IMR-90 (cell line): ENCODE data around the gene DARS1. TPM values are rescaled to one million over a fixed set of nuclear protein-coding genes. Genes with fewer than 3 reads are reported as not detected.

Source experiments
- ATAC-seq: fragments of 200-7000 bp; cut with Tn5 transposase; 2 replicates; pipeline ENCODE4 v1.9.1; 2020; ENCODE audit warnings: low read depth, mild to moderate bottlenecking, moderate library complexity
- BruUV-seq: library from RNA; stranded (reverse); fragments of 400-500 nt; replicated peaks from 2 replicates; lab custom pipeline; 2021; lab: Mats Ljungman, UMichigan
- CTCF ChIA-PET: fragments of 300-600 bp; formaldehyde crosslinking; extraction: SDS; loops from one replicate; lab custom pipeline; 2021; ENCODE audit warnings: antibody characterized with exemption; lab: Yijun Ruan, JAX
- POLR2A ChIA-PET: fragments of 300-600 bp; sonication (Branson Sonifier 250); formaldehyde crosslinking; loops from one replicate; lab custom pipeline; 2022; ENCODE audit warnings: antibody characterized with exemption; ENCODE audit not compliant: unreplicated experiment; lab: Charles Lee
- DNase-seq: peaks from one replicate; pipeline ENCODE4 v3.0.0; 2013
- H2AFZ ChIP-seq: replicated peaks from 2 replicates; pipeline ENCODE3; 2013; ENCODE audit warnings: low read length, mild to moderate bottlenecking; ENCODE audit not compliant: poor library complexity
- H2AK5ac ChIP-seq: 2 replicates; pipeline ENCODE4 v1.6.1; 2013; ENCODE audit warnings: low read depth, low read length, inconsistent platforms
- H2AK9ac ChIP-seq: replicated peaks from 2 replicates; pipeline ENCODE3; 2013; ENCODE audit warnings: mild to moderate bottlenecking, low read depth, low read length, moderate library complexity; ENCODE audit not compliant: poor library complexity
- H2BK120ac ChIP-seq: 2 replicates; pipeline ENCODE4 v1.6.1; 2013; ENCODE audit warnings: low read depth, low read length, inconsistent platforms
- H2BK15ac ChIP-seq: 3 replicates; pipeline ENCODE4 v1.6.1; 2013; ENCODE audit warnings: low read depth, low read length, inconsistent platforms
- H2BK20ac ChIP-seq: 2 replicates; pipeline ENCODE4 v1.6.1; 2013; ENCODE audit warnings: low read depth, mild to moderate bottlenecking, inconsistent platforms, low read length, moderate library complexity
- H2BK5ac ChIP-seq: 2 replicates; pipeline ENCODE4 v1.6.1; 2013; ENCODE audit warnings: mild to moderate bottlenecking, low read depth, low read length, inconsistent platforms; ENCODE audit not compliant: poor library complexity, severe bottlenecking
- H3K14ac ChIP-seq: replicated peaks from 2 replicates; pipeline ENCODE4 v1.6.1; 2013; ENCODE audit warnings: low read depth, low read length, inconsistent platforms
- H3K18ac ChIP-seq: 2 replicates; pipeline ENCODE4 v1.6.1; 2013; ENCODE audit warnings: low read depth, low read length, control low read depth
- H3K23ac ChIP-seq: 2 replicates; pipeline ENCODE4 v1.6.1; 2013; ENCODE audit warnings: low read depth, low read length, inconsistent platforms
- H3K27ac ChIP-seq: 2 replicates; pipeline ENCODE4 v1.5.1; 2013; ENCODE audit warnings: mild to moderate bottlenecking, control low read depth, low read length; ENCODE audit not compliant: insufficient read depth
- H3K27me3 ChIP-seq: 2 replicates; pipeline ENCODE4 v1.6.1; 2013; ENCODE audit warnings: low read length; ENCODE audit not compliant: control insufficient read depth, insufficient read depth
- H3K36me3 ChIP-seq: 2 replicates; pipeline ENCODE4 v1.6.1; 2013; ENCODE audit warnings: low read length, mixed read lengths; ENCODE audit not compliant: control insufficient read depth, insufficient read depth
- H3K4ac ChIP-seq: 2 replicates; pipeline ENCODE4 v1.6.1; 2013; ENCODE audit warnings: low read depth, low read length, inconsistent platforms
- H3K4me1 ChIP-seq: 2 replicates; pipeline ENCODE4 v1.6.1; 2013; ENCODE audit warnings: low read length, mixed read lengths; ENCODE audit not compliant: control insufficient read depth, insufficient read depth
- H3K4me2 ChIP-seq: 2 replicates; pipeline ENCODE4 v1.6.1; 2013; ENCODE audit warnings: low read depth, mild to moderate bottlenecking, control low read depth, low read length, moderate library complexity
- H3K4me3 ChIP-seq: 2 replicates; pipeline ENCODE4 v1.5.1; 2013; ENCODE audit warnings: low read depth, mild to moderate bottlenecking, control low read depth, low read length, moderate library complexity; ENCODE audit not compliant: insufficient read depth
- H3K56ac ChIP-seq: 2 replicates; pipeline ENCODE4 v1.6.1; 2013; ENCODE audit warnings: low read length, inconsistent platforms; ENCODE audit not compliant: insufficient read depth; ENCODE audit errors: extremely low read depth
- H3K79me1 ChIP-seq, 2 experiments: 2 replicates each; pipeline ENCODE4 v1.6.1; 2013; ENCODE audit warnings: low read length in 2 of 2, inconsistent platforms in 1 of 2, low read depth in 1 of 2
- H3K9ac ChIP-seq: 2 replicates; pipeline ENCODE4 v1.6.1; 2013; ENCODE audit warnings: low read depth, low read length, control low read depth
- H3K9me1 ChIP-seq: 2 replicates; pipeline ENCODE4 v1.6.1; 2013; ENCODE audit warnings: low read length, inconsistent platforms; ENCODE audit not compliant: insufficient read depth
- H3K9me3 ChIP-seq: 2 replicates; pipeline ENCODE4 v1.6.1; 2013; ENCODE audit warnings: low read length; ENCODE audit not compliant: control insufficient read depth, insufficient read depth
- H4K20me1 ChIP-seq: 2 replicates; pipeline ENCODE4 v1.6.1; 2013; ENCODE audit warnings: low read length, inconsistent platforms; ENCODE audit not compliant: insufficient read depth
- H4K5ac ChIP-seq: 2 replicates; pipeline ENCODE4 v1.6.1; 2013; ENCODE audit warnings: mild to moderate bottlenecking, low read depth, low read length, control low read depth
- H4K8ac ChIP-seq, 2 experiments: 2 replicates each; pipeline ENCODE4 v1.6.1; 2013; ENCODE audit warnings: low read depth in 2 of 2, low read length in 2 of 2, control low read depth in 1 of 2, inconsistent platforms in 1 of 2
- H4K91ac ChIP-seq: 2 replicates; pipeline ENCODE4 v1.6.1; 2013; ENCODE audit warnings: low read depth, low read length, inconsistent platforms; ENCODE audit not compliant: insufficient read depth
- BHLHE40 ChIP-seq: fragments of 150-350 bp; IDR thresholded peaks from 2 replicates; pipeline ENCODE4 v1.6.1; 2016; ENCODE audit warnings: mild to moderate bottlenecking, low read depth, low read length
- CEBPB ChIP-seq: IDR thresholded peaks from 2 replicates; pipeline ENCODE4 v1.6.1; 2012; ENCODE audit warnings: low read depth, low read length, improper control_type of control experiment
- CHD1 ChIP-seq: IDR thresholded peaks from 2 replicates; pipeline ENCODE4 v1.6.1; 2012; ENCODE audit warnings: low read depth, low read length, improper control_type of control experiment
- FOS ChIP-seq: fragments of 150-350 bp; IDR thresholded peaks from 2 replicates; pipeline ENCODE4 v1.6.1; 2016; ENCODE audit warnings: low read depth, low read length
- MAFK ChIP-seq: IDR thresholded peaks from 2 replicates; pipeline ENCODE4 v1.6.1; 2012; ENCODE audit warnings: low read depth, low read length, improper control_type of control experiment
- MAZ ChIP-seq: IDR thresholded peaks from 2 replicates; pipeline ENCODE4 v1.6.1; 2012; ENCODE audit warnings: low read depth, mild to moderate bottlenecking, low read length, improper control_type of control experiment, moderate library complexity, borderline replicate concordance
- MXI1 ChIP-seq: IDR thresholded peaks from 2 replicates; pipeline ENCODE4 v1.6.1; 2012; ENCODE audit warnings: low read depth, mild to moderate bottlenecking, low read length, moderate library complexity, borderline replicate concordance
- NFE2L2 ChIP-seq: fragments of 150-350 bp; IDR thresholded peaks from 2 replicates; pipeline ENCODE4 v1.6.1; 2016; ENCODE audit warnings: low read depth, mild to moderate bottlenecking, low read length
- POLR2A ChIP-seq: IDR thresholded peaks from 2 replicates; pipeline ENCODE4 v1.6.1; 2012; ENCODE audit warnings: mild to moderate bottlenecking, low read depth, low read length
- RAD21 ChIP-seq: IDR thresholded peaks from 2 replicates; pipeline ENCODE4 v1.6.1; 2012; ENCODE audit warnings: low read length, improper control_type of control experiment
- RCOR1 ChIP-seq: IDR thresholded peaks from 2 replicates; pipeline ENCODE4 v1.6.1; 2012; ENCODE audit warnings: mild to moderate bottlenecking, low read length, improper control_type of control experiment; ENCODE audit not compliant: insufficient replicate concordance
- RFX5 ChIP-seq: IDR thresholded peaks from 2 replicates; pipeline ENCODE4 v1.8.0; 2012; ENCODE audit warnings: low read depth, mild to moderate bottlenecking, low read length, moderate library complexity
- SMC3 ChIP-seq: fragments of 150-350 bp; IDR thresholded peaks from 2 replicates; pipeline ENCODE4 v1.6.1; 2016; ENCODE audit warnings: low read depth, mild to moderate bottlenecking, antibody characterized with exemption, low read length, moderate library complexity
- USF2 ChIP-seq: fragments of 150-350 bp; IDR thresholded peaks from 2 replicates; pipeline ENCODE4 v1.6.1; 2017; ENCODE audit warnings: mild to moderate bottlenecking, antibody characterized with exemption, low read length, low read depth
- WGBS, 2 experiments: methylation state at CpG; one replicate each; pipeline versions ENCODE4 v1.1.5 to v1.1.7; 2013; ENCODE audit warnings: missing lambda C conversion rate in 2 of 2; ENCODE audit not compliant: insufficient read length in 1 of 2; ENCODE audit errors: extremely low coverage in 2 of 2; 5-methylcytosine and 5-hydroxymethylcytosine counted together
- dilution Hi-C: fragments of 300-500 bp; cut with HindIII; formaldehyde crosslinking; loops from one replicate; pipeline ENCODE4 v1.14.3; 2018; ENCODE audit warnings: low sequenced_read_pairs; ENCODE audit not compliant: unreplicated experiment
- in situ Hi-C: fragments of 300-500 bp; cut with MboI; formaldehyde crosslinking; loops from 3 replicates; pipeline ENCODE4 v1.14.3; 2019; ENCODE audit warnings: low sequenced_read_pairs, inconsistent platforms, mixed read lengths
- intact Hi-C: fragments of 100-400 bp; cut with micrococcal nuclease; formaldehyde crosslinking; loops from 2 replicates; pipeline ENCODE4 v1.10.0; 2022
- polyA plus RNA-seq, 3 experiments: library from polyadenylated mRNA; depleted of rRNA; stranded (reverse); fragments of >200 nt; gene quantifications; 2 replicates each; pipeline ENCODE4 v1.2.3, GENCODE V29; 2012; ENCODE audit warnings: low replicate concordance in 1 of 3
- total RNA-seq: library from RNA; depleted of rRNA; stranded (reverse); fragments of >200 nt; gene quantifications from 2 replicates; pipeline ENCODE4 v1.2.3, GENCODE V29; 2012
- TF ChIP-seq, protein P1 (sequence below): conservative IDR thresholded peaks from 2 replicates; pipeline ENCODE4 v1.5.1; 2012; ENCODE audit warnings: mild to moderate bottlenecking, low read depth, low read length, improper control_type of control experiment
- TF ChIP-seq, protein P2 (sequence below): fragments of 150-350 bp; IDR thresholded peaks from 2 replicates; pipeline ENCODE4 v1.6.1; 2016; ENCODE audit warnings: low read depth, mild to moderate bottlenecking, low read length, moderate library complexity, borderline replicate concordance

Gene DARS1
- total and polyA plus RNA-seq, 2 of the 4 experiments (the other 2 are of a cell fraction), result 56.5 to 66.5 TPM

- H3K79me1 ChIP-seq, result no peaks in the 10 kb centered on the region
- no peak for DNase-seq
- H2AK9ac ChIP-seq, result no peak overlapping the region
- no peak for TF ChIP-seq NFE2L2
- no peak for TF ChIP-seq FOS
- no peak for TF ChIP-seq MXI1
- no peak for TF ChIP-seq CEBPB
- no peak for TF ChIP-seq MAFK
- no peak for TF ChIP-seq CHD1
- no peak for TF ChIP-seq SMC3
- no peak for TF ChIP-seq RFX5
- TF ChIP-seq RAD21, result no peak
- TF ChIP-seq, protein P1, sequence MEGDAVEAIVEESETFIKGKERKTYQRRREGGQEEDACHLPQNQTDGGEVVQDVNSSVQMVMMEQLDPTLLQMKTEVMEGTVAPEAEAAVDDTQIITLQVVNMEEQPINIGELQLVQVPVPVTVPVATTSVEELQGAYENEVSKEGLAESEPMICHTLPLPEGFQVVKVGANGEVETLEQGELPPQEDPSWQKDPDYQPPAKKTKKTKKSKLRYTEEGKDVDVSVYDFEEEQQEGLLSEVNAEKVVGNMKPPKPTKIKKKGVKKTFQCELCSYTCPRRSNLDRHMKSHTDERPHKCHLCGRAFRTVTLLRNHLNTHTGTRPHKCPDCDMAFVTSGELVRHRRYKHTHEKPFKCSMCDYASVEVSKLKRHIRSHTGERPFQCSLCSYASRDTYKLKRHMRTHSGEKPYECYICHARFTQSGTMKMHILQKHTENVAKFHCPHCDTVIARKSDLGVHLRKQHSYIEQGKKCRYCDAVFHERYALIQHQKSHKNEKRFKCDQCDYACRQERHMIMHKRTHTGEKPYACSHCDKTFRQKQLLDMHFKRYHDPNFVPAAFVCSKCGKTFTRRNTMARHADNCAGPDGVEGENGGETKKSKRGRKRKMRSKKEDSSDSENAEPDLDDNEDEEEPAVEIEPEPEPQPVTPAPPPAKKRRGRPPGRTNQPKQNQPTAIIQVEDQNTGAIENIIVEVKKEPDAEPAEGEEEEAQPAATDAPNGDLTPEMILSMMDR, result no peak
- no peak for TF ChIP-seq BHLHE40
- no peak for TF ChIP-seq MAZ
- no peak for TF ChIP-seq RCOR1
- TF ChIP-seq USF2, result no peak
- no peak for TF ChIP-seq POLR2A
- TF ChIP-seq, protein P2, sequence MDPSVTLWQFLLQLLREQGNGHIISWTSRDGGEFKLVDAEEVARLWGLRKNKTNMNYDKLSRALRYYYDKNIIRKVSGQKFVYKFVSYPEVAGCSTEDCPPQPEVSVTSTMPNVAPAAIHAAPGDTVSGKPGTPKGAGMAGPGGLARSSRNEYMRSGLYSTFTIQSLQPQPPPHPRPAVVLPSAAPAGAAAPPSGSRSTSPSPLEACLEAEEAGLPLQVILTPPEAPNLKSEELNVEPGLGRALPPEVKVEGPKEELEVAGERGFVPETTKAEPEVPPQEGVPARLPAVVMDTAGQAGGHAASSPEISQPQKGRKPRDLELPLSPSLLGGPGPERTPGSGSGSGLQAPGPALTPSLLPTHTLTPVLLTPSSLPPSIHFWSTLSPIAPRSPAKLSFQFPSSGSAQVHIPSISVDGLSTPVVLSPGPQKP, result no peak
- H3K27ac ChIP-seq, result no peak overlapping the region
- H3K27me3 ChIP-seq, result peaks cover 9% of the 10 kb centered on the region; the same call in 1 of the 2 replicates
- no peak overlapping the region for H4K8ac ChIP-seq
- no peak overlapping the region for H3K4me3 ChIP-seq
- no peak overlapping the region for H2BK120ac ChIP-seq
- no peak overlapping the region for H3K9ac ChIP-seq
- H4K20me1 ChIP-seq, result no peaks in the 10 kb centered on the region
- H3K9me1 ChIP-seq, result no peaks in the 10 kb centered on the region
- in situ Hi-C loops (no loop called here), dilution Hi-C loops (no loop called here), intact Hi-C loops (no loop called here)
- H3K18ac ChIP-seq, result no peak overlapping the region
- H3K56ac ChIP-seq, result no peak overlapping the region
- H3K4me2 ChIP-seq, result no peak overlapping the region
- no peak overlapping the region for H3K23ac ChIP-seq
- no peaks in the 10 kb centered on the region for H3K4me1 ChIP-seq
- no peaks in the 10 kb centered on the region for H3K9me3 ChIP-seq
- no peak overlapping the region for H3K14ac ChIP-seq
- no peak overlapping the region for H2BK15ac ChIP-seq
- H3K36me3 ChIP-seq, result no peaks in the 10 kb centered on the region
- H4K91ac ChIP-seq, result no peak overlapping the region
- no peak overlapping the region for H2AFZ ChIP-seq
- CTCF ChIA-PET, result interaction anchor here (1.0 kb wide), 1 partner anchor 193 kb away, joined by 3 read pairs; no protein-coding TSS in a partner anchor
- no peak overlapping the region for H2BK20ac ChIP-seq
- WGBS, 2 experiments, result no CpG with 5 or more reads among the region's 3 CpGs
- BruUV-seq, result no TSS peak
- H4K5ac ChIP-seq, result no peak overlapping the region
- no peak for ATAC-seq
- H2AK5ac ChIP-seq, result no peak overlapping the region
- H2BK5ac ChIP-seq, result no peak overlapping the region
- POLR2A ChIA-PET, result no interaction called here
- H3K4ac ChIP-seq, result no peak overlapping the region
Observed at GRCh38 chr2:136032817-136033535, 47.5 kb upstream of the DARS1 start.
